Measurements from ENCODE around the gene PIK3R3. TPM values are rescaled to one million over a fixed set of nuclear protein-coding genes. Genes with fewer than 3 reads are reported as not detected.
A peak's percentile ranks its signal among the peaks of the same experiment; 100 is the strongest.

The PIK3R3 gene
- total RNA-seq, 1 experiment from 2014 or later: 3.6 TPM

DNA sequence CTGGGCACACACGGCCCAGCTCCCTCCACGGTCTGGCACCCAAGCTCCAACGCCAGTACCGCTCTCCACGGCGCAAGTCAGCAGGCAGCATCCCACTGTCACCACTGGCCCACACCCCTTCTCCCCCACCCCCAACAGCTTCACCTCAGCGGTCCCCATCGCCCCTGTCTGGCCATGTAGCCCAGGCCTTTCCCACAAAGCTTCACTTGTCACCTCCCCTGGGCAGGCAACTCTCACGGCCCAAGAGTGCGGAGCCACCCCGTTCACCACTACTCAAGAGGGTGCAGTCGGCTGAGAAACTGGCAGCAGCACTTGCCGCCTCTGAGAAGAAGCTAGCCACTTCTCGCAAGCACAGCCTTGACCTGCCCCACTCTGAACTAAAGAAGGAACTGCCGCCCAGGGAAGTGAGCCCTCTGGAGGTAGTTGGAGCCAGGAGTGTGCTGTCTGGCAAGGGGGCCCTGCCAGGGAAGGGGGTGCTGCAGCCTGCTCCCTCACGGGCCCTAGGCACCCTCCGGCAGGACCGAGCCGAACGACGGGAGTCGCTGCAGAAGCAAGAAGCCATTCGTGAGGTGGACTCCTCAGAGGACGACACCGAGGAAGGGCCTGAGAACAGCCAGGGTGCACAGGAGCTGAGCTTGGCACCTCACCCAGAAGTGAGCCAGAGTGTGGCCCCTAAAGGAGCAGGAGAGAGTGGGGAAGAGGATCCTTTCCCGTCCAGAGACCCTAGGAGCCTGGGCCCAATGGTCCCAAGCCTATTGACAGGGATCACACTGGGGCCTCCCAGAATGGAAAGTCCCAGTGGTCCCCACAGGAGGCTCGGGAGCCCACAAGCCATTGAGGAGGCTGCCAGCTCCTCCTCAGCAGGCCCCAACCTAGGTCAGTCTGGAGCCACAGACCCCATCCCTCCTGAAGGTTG is 97.6 kb downstream of the PIK3R3 start:
- Histone ChIP-seq H3K36me3 (ENCODE audit: control insufficient read depth, insufficient read depth, low read length) (no peaks in the 10 kb centered on the region), H3K27me3 (replicated peaks; ENCODE audit: control insufficient read depth, insufficient read depth, low read length) (no peaks in the 10 kb centered on the region), H3K9me3 (no peaks in the 10 kb centered on the region), H3K4me1 (no peaks in the 10 kb centered on the region), H3K4me3 (ENCODE audit: low read depth, low read length) (no peak overlapping the region)
- ChIA-PET POLR2A (no interaction called here), CTCF (no interaction called here)
- BruUV-seq (replicated peaks): TSS peak; percentile 15
- Mint-ChIP-seq H3K4me1 (ENCODE audit: low read depth, unreplicated experiment) (no peaks in the 10 kb centered on the region), H3K27me3 (ENCODE audit: insufficient read depth, unreplicated experiment) (no peaks in the 10 kb centered on the region), H3K4me3 (ENCODE audit: unreplicated experiment) (no peak overlapping the region), H3K9me3 (ENCODE audit: unreplicated experiment) (no peaks in the 10 kb centered on the region), H3K27ac (ENCODE audit: unreplicated experiment) (no peak overlapping the region), H3K36me3 (ENCODE audit: insufficient read depth, unreplicated experiment) (peaks cover 20% of the 10 kb centered on the region)
- TF ChIP-seq CTCF (IDR thresholded peaks at IDR 0.05; ENCODE audit: insufficient read depth in 1 of 2, low read depth in 1 of 2, low read length in 1 of 2, severe bottlenecking in 1 of 2, unreplicated experiment in 1 of 2): no peak
- intact Hi-C loops (cut with micrococcal nuclease; ENCODE audit: unreplicated experiment): no loop called here
- DNase-seq: no peak

DNA sequence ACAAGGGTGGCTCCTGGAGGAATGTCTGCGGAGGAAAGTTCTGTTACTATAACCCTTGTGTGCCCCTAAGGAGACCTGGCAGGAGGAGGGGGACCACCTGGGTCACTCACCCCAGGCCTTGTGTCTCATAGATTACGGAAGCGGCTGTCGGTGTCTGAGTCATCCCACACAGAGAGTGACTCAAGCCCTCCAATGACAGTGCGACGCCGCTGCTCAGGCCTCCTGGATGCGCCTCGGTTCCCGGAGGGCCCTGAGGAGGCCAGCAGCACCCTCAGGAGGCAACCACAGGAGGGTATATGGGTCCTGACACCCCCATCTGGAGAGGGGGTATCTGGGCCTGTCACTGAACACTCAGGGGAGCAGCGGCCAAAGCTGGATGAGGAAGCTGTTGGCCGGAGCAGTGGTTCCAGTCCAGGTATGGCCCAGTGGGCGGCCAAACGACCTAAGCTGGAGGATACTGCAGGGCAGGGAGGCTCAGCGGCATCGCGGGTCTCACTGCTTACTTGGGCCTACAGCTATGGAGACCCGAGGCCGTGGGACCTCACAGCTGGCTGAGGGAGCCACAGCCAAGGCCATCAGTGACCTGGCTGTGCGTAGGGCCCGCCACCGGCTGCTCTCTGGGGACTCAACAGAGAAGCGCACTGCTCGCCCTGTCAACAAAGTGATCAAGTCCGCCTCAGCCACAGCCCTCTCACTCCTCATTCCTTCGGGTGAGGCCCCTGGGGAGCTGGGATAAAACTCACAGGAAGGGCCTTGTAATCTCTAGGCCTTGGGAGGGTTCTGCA is 101.4 kb downstream of the PIK3R3 start:
- no peak for TF ChIP-seq CTCF (IDR thresholded peaks at IDR 0.05; ENCODE audit: insufficient read depth in 1 of 2, low read depth in 1 of 2, low read length in 1 of 2, severe bottlenecking in 1 of 2, unreplicated experiment in 1 of 2)
- no peak for DNase-seq
- ChIA-PET CTCF (no interaction called here), POLR2A (no interaction called here)
- Mint-ChIP-seq H3K27me3 (ENCODE audit: insufficient read depth, unreplicated experiment) (no peaks in the 10 kb centered on the region), H3K36me3 (ENCODE audit: insufficient read depth, unreplicated experiment) (peaks cover 30% of the 10 kb centered on the region), H3K4me1 (ENCODE audit: low read depth, unreplicated experiment) (no peaks in the 10 kb centered on the region), H3K4me3 (ENCODE audit: unreplicated experiment) (no peak overlapping the region), H3K9me3 (ENCODE audit: unreplicated experiment) (no peaks in the 10 kb centered on the region), H3K27ac (ENCODE audit: unreplicated experiment) (no peak overlapping the region)
- no TSS peak for BruUV-seq (replicated peaks)
- no peaks in the 10 kb centered on the region for H3K4me1 ChIP-seq
- no peaks in the 10 kb centered on the region; the same call in 1 of the 2 replicates for H3K36me3 ChIP-seq (ENCODE audit: control insufficient read depth, insufficient read depth, low read length)
- no peak overlapping the region for H3K4me3 ChIP-seq (ENCODE audit: low read depth, low read length)
- H3K9me3 ChIP-seq: no peaks in the 10 kb centered on the region
- intact Hi-C loops (cut with micrococcal nuclease; ENCODE audit: unreplicated experiment): no loop called here
- no peaks in the 10 kb centered on the region for H3K27me3 ChIP-seq (replicated peaks; ENCODE audit: control insufficient read depth, insufficient read depth, low read length)

GRCh38 chr1:46030074-46030870 is 102.2 kb downstream of the PIK3R3 start:
- Histone ChIP-seq H3K4me3 (ENCODE audit: low read depth, low read length) (no peak overlapping the region), H3K9me3 (no peaks in the 10 kb centered on the region), H3K36me3 (ENCODE audit: control insufficient read depth, insufficient read depth, low read length) (no peaks in the 10 kb centered on the region; the same call in 1 of the 2 replicates), H3K27me3 (replicated peaks; ENCODE audit: control insufficient read depth, insufficient read depth, low read length) (no peaks in the 10 kb centered on the region), H3K4me1 (no peaks in the 10 kb centered on the region)
- BruUV-seq (replicated peaks): no TSS peak
- no peak overlapping the region for H3K27ac Mint-ChIP-seq (ENCODE audit: unreplicated experiment)
- TF ChIP-seq CTCF (IDR thresholded peaks at IDR 0.05; ENCODE audit: insufficient read depth in 1 of 2, low read depth in 1 of 2, low read length in 1 of 2, severe bottlenecking in 1 of 2, unreplicated experiment in 1 of 2): no peak
- DNase-seq: no peak
- CTCF ChIA-PET: no interaction called here
- H3K4me3 Mint-ChIP-seq (ENCODE audit: unreplicated experiment): no peak overlapping the region
- no peaks in the 10 kb centered on the region for H3K4me1 Mint-ChIP-seq (ENCODE audit: low read depth, unreplicated experiment)
- H3K36me3 Mint-ChIP-seq (ENCODE audit: insufficient read depth, unreplicated experiment): peaks cover 31% of the 10 kb centered on the region
- intact Hi-C loops (cut with micrococcal nuclease; ENCODE audit: unreplicated experiment): no loop called here
- H3K27me3 Mint-ChIP-seq (ENCODE audit: insufficient read depth, unreplicated experiment): no peaks in the 10 kb centered on the region
- POLR2A ChIA-PET: no interaction called here
- H3K9me3 Mint-ChIP-seq (ENCODE audit: unreplicated experiment): no peaks in the 10 kb centered on the region
